SHP77 (cell line): ENCODE data around the gene GALNT18.

Experiments
- DNase-seq, 2 experiments: peaks; one replicate each; lab custom pipeline; 2025; lab: John Stamatoyannopoulos, UW

The GALNT18 gene

GRCh38 chr11:11586465-11586864 lies 35.3 kb downstream of the GALNT18 start:
- DNase-seq: no peak

- no peak for DNase-seq
Measured at GRCh38 chr11:11584937-11585336, 36.9 kb downstream of the GALNT18 start.

- no peak for DNase-seq
Measured at GRCh38 chr11:11584530-11584810, 37.3 kb downstream of the GALNT18 start.

GRCh38 chr11:11583801-11584529 lies 37.8 kb downstream of the GALNT18 start:
- DNase-seq: no peak

GRCh38 chr11:11582011-11582701 lies 39.6 kb downstream of the GALNT18 start:
- no peak for DNase-seq

- no peak for DNase-seq
Measured at GRCh38 chr11:11581481-11581880, 40.3 kb downstream of the GALNT18 start.

GRCh38 chr11:11580841-11581411 lies 40.9 kb downstream of the GALNT18 start:
- peak in 1 of 2 experiments; percentile 5 for DNase-seq

- DNase-seq: no peak
Measured at GRCh38 chr11:11580012-11580411, 41.8 kb downstream of the GALNT18 start.

GRCh38 chr11:11579012-11579988 lies 42.5 kb downstream of the GALNT18 start:
- DNase-seq: no peak

- no peak for DNase-seq
Measured at GRCh38 chr11:11577932-11578911, 43.6 kb downstream of the GALNT18 start.

GRCh38 chr11:11577251-11577855 lies 44.5 kb downstream of the GALNT18 start:
- DNase-seq: no peak

- no peak for DNase-seq
Measured at GRCh38 chr11:11574373-11575287, 47.2 kb downstream of the GALNT18 start.

GRCh38 chr11:11572386-11572785 lies 49.4 kb downstream of the GALNT18 start:
- no peak for DNase-seq

GRCh38 chr11:11571893-11572292 lies 49.9 kb downstream of the GALNT18 start:
- no peak for DNase-seq

- no peak for DNase-seq
Measured at GRCh38 chr11:11570823-11571222, 51.0 kb downstream of the GALNT18 start.

- no peak for DNase-seq
Measured at GRCh38 chr11:11569936-11570491, 51.8 kb downstream of the GALNT18 start.

GRCh38 chr11:11568651-11569229 lies 53.1 kb downstream of the GALNT18 start:
- DNase-seq: no peak

GRCh38 chr11:11567936-11568650 lies 53.7 kb downstream of the GALNT18 start:
- no peak for DNase-seq
